GM18867 (cell line): ENCODE results near the gene GOLGA6D.
"Not testable (repeated sequence)": the region's sequence is repeated elsewhere in the genome, so short reads cannot be mapped to it uniquely, and the experiment has no call there.

ENCODE experiments used
- ATAC-seq: cut with Tn5 transposase; IDR thresholded peaks from one replicate; pipeline ENCODE4 v1.9.1; 2021; ENCODE audit warnings: mild to moderate bottlenecking, moderate library complexity; ENCODE audit not compliant: unreplicated experiment

GOLGA6D gene

GRCh38 chr15:75275617-75276016, 7.0 kb upstream of the GOLGA6D start:
- ATAC-seq, result not testable (repeated sequence)

GRCh38 chr15:75278497-75278896, 4.1 kb upstream of the GOLGA6D start:
- ATAC-seq, result not testable (repeated sequence)

GRCh38 chr15:75284152-75284551, 1.5 kb downstream of the GOLGA6D start:
- not testable (repeated sequence) for ATAC-seq

- not testable (repeated sequence) for ATAC-seq
These were observed 11.0 kb downstream of the GOLGA6D start for GRCh38 chr15:75293660-75294059.

GRCh38 chr15:75298541-75299310, 16.1 kb downstream of the GOLGA6D start:
- ATAC-seq, result peak; percentile 50

- peak; percentile 56 for ATAC-seq
These were observed 16.7 kb downstream of the GOLGA6D start for GRCh38 chr15:75299311-75299688.

- not testable (repeated sequence) for ATAC-seq
These were observed 17.4 kb downstream of the GOLGA6D start for GRCh38 chr15:75300026-75300425.

- no peak for ATAC-seq
These were observed 19.7 kb downstream of the GOLGA6D start for GRCh38 chr15:75302318-75302717.

- not testable (repeated sequence) for ATAC-seq
These were observed 20.1 kb downstream of the GOLGA6D start for GRCh38 chr15:75302753-75303152.

GRCh38 chr15:75306188-75306587, 23.6 kb downstream of the GOLGA6D start:
- no peak for ATAC-seq

- ATAC-seq, result no peak
These were observed 25.2 kb downstream of the GOLGA6D start for GRCh38 chr15:75307778-75308390.

- ATAC-seq, result no peak
These were observed 27.1 kb downstream of the GOLGA6D start for GRCh38 chr15:75309711-75310110.

GRCh38 chr15:75312548-75312947, 29.9 kb downstream of the GOLGA6D start:
- ATAC-seq, result not testable (repeated sequence)

- no peak for ATAC-seq
These were observed 30.6 kb downstream of the GOLGA6D start for GRCh38 chr15:75313116-75313845.

GRCh38 chr15:75314552-75315290, 32.1 kb downstream of the GOLGA6D start:
- no peak for ATAC-seq

GRCh38 chr15:75319231-75319897, 36.7 kb downstream of the GOLGA6D start:
- not testable (repeated sequence) for ATAC-seq

- no peak for ATAC-seq
These were observed 39.1 kb downstream of the GOLGA6D start for GRCh38 chr15:75321711-75322110.

- no peak for ATAC-seq
These were observed 43.3 kb downstream of the GOLGA6D start for GRCh38 chr15:75325922-75326321.

- no peak for ATAC-seq
These were observed 44.4 kb downstream of the GOLGA6D start for GRCh38 chr15:75327005-75327404.

- no peak for ATAC-seq
These were observed 44.9 kb downstream of the GOLGA6D start for GRCh38 chr15:75327491-75327890.
